Measurements from ENCODE around the gene ATP6AP1. TPM values are rescaled to one million over a fixed set of nuclear protein-coding genes. Genes with fewer than 3 reads are reported as not detected.

The ATP6AP1 gene
- total and polyA plus RNA-seq, 10 of the 15 experiments (the other 5 are each of a cell fraction or from before 2014, with no cell fraction given): 4.5 to 56.4 (median 32.0) TPM

DNA sequence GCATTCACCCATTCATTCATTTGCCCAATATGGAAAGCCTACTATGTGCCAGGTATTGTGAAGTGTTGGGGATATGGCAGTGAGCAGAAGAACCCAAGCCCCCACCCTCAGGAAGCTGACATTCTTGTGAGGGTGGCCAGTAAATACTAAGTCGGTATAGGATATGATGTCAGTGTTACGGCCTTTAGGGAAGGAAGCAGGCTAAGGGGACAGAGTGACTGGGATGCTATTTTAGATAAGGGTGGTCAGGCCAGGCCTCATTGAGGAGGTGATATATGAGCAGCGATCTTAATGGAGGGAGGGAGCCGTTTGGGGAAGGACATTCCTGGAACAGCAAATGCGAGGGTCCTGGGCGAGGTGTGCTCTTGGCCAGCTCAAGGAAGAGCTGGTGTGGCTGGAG, 2.0 kb downstream of the ATP6AP1 start:
- POLR2A ChIA-PET: interaction anchor here (1.0 to 4.1 kb wide), 3 partner anchors 19 to 97 kb away, joined by 3 to 32 read pairs (median 5); partner anchors contain the start of gene TAFAZZIN
- no peaks in the 10 kb centered on the region for H3K27me3 ChIP-seq (replicated peaks in 1 of 2; ENCODE audit: control insufficient read depth in 2 of 2, insufficient read depth in 2 of 2, low read length in 1 of 2)
- RAD21 ChIA-PET (ENCODE audit: unreplicated experiment): no interaction called here
- no peak overlapping the region for H3K9ac ChIP-seq (ENCODE audit: control insufficient read depth, insufficient read depth, low read length)
- H2AFZ ChIP-seq (ENCODE audit: control insufficient read depth, low read depth, low read length): no peak overlapping the region
- H3K36me3 ChIP-seq (ENCODE audit: control insufficient read depth in 2 of 2, insufficient read depth in 2 of 2, low read length in 1 of 2): peaks cover 0 to 2% of the 10 kb centered on the region in 2 experiments; a peak in 1 of 4 replicates
- H3K4me2 ChIP-seq (ENCODE audit: control insufficient read depth, insufficient read depth): no peak overlapping the region
- SMC1A ChIA-PET (ENCODE audit: uncharacterized antibody, unreplicated experiment): no interaction called here
- WGBS (ENCODE audit: insufficient coverage, insufficient replicate concordance, low lambda C conversion rate, missing lambda C conversion rate): 73% methylated on average over 6 of the region's 6 CpGs
- H3K4me1 ChIP-seq (ENCODE audit: control insufficient read depth, insufficient read depth, low read length): no peaks in the 10 kb centered on the region
- intact Hi-C loops (cut with micrococcal nuclease; ENCODE audit: unreplicated experiment): no loop called here
- DNase-seq (ENCODE audit: low read depth, low spot score) (no peak), ATAC-seq (no peak), FAIRE-seq (no peak)
- H3K9me3 ChIP-seq (replicated peaks; ENCODE audit: control insufficient read depth, insufficient read depth, low read length): no peaks in the 10 kb centered on the region; the same call in 2 of the 3 replicates
- CTCF ChIA-PET: no interaction called here
- H3K4me3 ChIP-seq: no peak overlapping the region
- peaks cover 12% of the 10 kb centered on the region for H3K79me2 ChIP-seq (ENCODE audit: control insufficient read depth, insufficient read depth, low read length)
- no TSS peak for BruUV-seq (replicated peaks)
- in situ Hi-C loops (cut with MboI): no loop called here
- no peak overlapping the region for H3K27ac ChIP-seq (ENCODE audit: control insufficient read depth, insufficient read depth)
- H4K20me1 ChIP-seq (ENCODE audit: control insufficient read depth, insufficient read depth): no peaks in the 10 kb centered on the region
- no peak for TF ChIP-seq SP1 (IDR thresholded peaks at IDR 0.05; ENCODE audit: low read depth, low read length)
- TF ChIP-seq SPI1 (IDR thresholded peaks at IDR 0.05; ENCODE audit: borderline replicate concordance, insufficient read depth, low read depth, low read length): no peak
- TF ChIP-seq ZBTB4 (CRISPR knock-in tag; IDR thresholded peaks at IDR 0.05): no peak
- no peak for TF ChIP-seq NFXL1 (IDR thresholded peaks at IDR 0.05; ENCODE audit: borderline replicate concordance)
- no peak for TF ChIP-seq RB1 (IDR thresholded peaks at IDR 0.05; ENCODE audit: borderline replicate concordance)
- no peak for TF ChIP-seq ZNF622 (IDR thresholded peaks at IDR 0.05)
- TF ChIP-seq PAX8 (IDR thresholded peaks at IDR 0.05): no peak
- no peak for TF ChIP-seq CHD4 (IDR thresholded peaks at IDR 0.05)
- TF ChIP-seq, protein P1, sequence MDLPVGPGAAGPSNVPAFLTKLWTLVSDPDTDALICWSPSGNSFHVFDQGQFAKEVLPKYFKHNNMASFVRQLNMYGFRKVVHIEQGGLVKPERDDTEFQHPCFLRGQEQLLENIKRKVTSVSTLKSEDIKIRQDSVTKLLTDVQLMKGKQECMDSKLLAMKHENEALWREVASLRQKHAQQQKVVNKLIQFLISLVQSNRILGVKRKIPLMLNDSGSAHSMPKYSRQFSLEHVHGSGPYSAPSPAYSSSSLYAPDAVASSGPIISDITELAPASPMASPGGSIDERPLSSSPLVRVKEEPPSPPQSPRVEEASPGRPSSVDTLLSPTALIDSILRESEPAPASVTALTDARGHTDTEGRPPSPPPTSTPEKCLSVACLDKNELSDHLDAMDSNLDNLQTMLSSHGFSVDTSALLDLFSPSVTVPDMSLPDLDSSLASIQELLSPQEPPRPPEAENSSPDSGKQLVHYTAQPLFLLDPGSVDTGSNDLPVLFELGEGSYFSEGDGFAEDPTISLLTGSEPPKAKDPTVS (IDR thresholded peaks at IDR 0.05; ENCODE audit: low read depth, low read length): no peak
- no peak for TF ChIP-seq POLR2AphosphoS5 (IDR thresholded peaks at IDR 0.05; ENCODE audit: low read length)
- no peak for TF ChIP-seq JUNB (IDR thresholded peaks at IDR 0.05)

Measured in GM12878 (cell line).